H9 (cell line): ENCODE data around the gene DENND4B. TPM values are rescaled to one million over a fixed set of nuclear protein-coding genes. Genes with fewer than 3 reads are reported as not detected.

Experiments used
- DNase-seq: peaks from one replicate; pipeline ENCODE4 v3.0.0-alpha.2; 2017
- H2AFZ ChIP-seq: one replicate; pipeline ENCODE4 v1.6.1; 2013; ENCODE audit warnings: mild to moderate bottlenecking, low read length, control low read depth, moderate library complexity
- H2AK5ac ChIP-seq: 2 replicates; pipeline ENCODE4 v1.6.1; 2013; ENCODE audit warnings: low read length, control low read depth, mixed read lengths; ENCODE audit not compliant: insufficient read length
- H2BK120ac ChIP-seq: one replicate; pipeline ENCODE4 v1.6.1; 2013; ENCODE audit warnings: low read depth, mild to moderate bottlenecking, low read length, control low read depth, inconsistent platforms; ENCODE audit not compliant: poor library complexity, severe bottlenecking
- H2BK12ac ChIP-seq: 2 replicates; pipeline ENCODE4 v1.6.1; 2013; ENCODE audit warnings: low read length, control low read depth, mixed read lengths, low read depth; ENCODE audit not compliant: insufficient read length
- H2BK15ac ChIP-seq: 2 replicates; pipeline ENCODE4 v1.6.1; 2013; ENCODE audit warnings: low read depth, low read length, control low read depth
- H2BK20ac ChIP-seq: one replicate; pipeline ENCODE4 v1.6.1; 2013; ENCODE audit warnings: low read depth, mild to moderate bottlenecking, low read length, control low read depth, inconsistent platforms; ENCODE audit not compliant: poor library complexity, severe bottlenecking
- H2BK5ac ChIP-seq: 2 replicates; pipeline ENCODE4 v1.6.1; 2013; ENCODE audit warnings: low read length, control low read depth, mixed read lengths; ENCODE audit not compliant: insufficient read length
- H3K14ac ChIP-seq: 2 replicates; pipeline ENCODE4 v1.6.1; 2013; ENCODE audit warnings: low read length, control low read depth; ENCODE audit not compliant: insufficient read depth
- H3K18ac ChIP-seq: 2 replicates; pipeline ENCODE4 v1.6.1; 2013; ENCODE audit warnings: low read depth, mild to moderate bottlenecking, mixed read lengths, low read length, control low read depth; ENCODE audit not compliant: insufficient read length
- H3K23ac ChIP-seq: 2 replicates; pipeline ENCODE4 v1.6.1; 2013; ENCODE audit warnings: low read length, control low read depth, mixed read lengths, low read depth; ENCODE audit not compliant: insufficient read length
- H3K23me2 ChIP-seq: 2 replicates; pipeline ENCODE4 v1.6.1; 2013; ENCODE audit warnings: low read depth, mild to moderate bottlenecking, mixed read lengths, low read length, control low read depth; ENCODE audit not compliant: insufficient read length, poor library complexity, severe bottlenecking
- H3K27ac ChIP-seq: 2 replicates; pipeline ENCODE4 v1.5.1; 2013; ENCODE audit warnings: low read length, control low read depth, mixed read lengths, low read depth; ENCODE audit not compliant: insufficient read length
- H3K27me3 ChIP-seq: 2 replicates; pipeline ENCODE4 v1.6.1; 2013; ENCODE audit warnings: low read length, control low read depth, inconsistent platforms; ENCODE audit not compliant: insufficient read depth
- H3K4ac ChIP-seq: 2 replicates; pipeline ENCODE4 v1.6.1; 2013; ENCODE audit warnings: low read depth, mild to moderate bottlenecking, control low read depth, inconsistent platforms, low read length, moderate library complexity
- H3K4me1 ChIP-seq: 2 replicates; pipeline ENCODE4 v1.6.1; 2013; ENCODE audit warnings: low read length, control low read depth, inconsistent platforms; ENCODE audit not compliant: insufficient read depth
- H3K4me2 ChIP-seq: 2 replicates; pipeline ENCODE4 v1.6.1; 2013; ENCODE audit warnings: low read length, control low read depth, mixed read lengths; ENCODE audit not compliant: insufficient read length, insufficient read depth
- H3K56ac ChIP-seq: 2 replicates; pipeline ENCODE4 v1.6.1; 2013; ENCODE audit warnings: low read depth, mild to moderate bottlenecking, mixed read lengths, low read length, control low read depth; ENCODE audit not compliant: insufficient read length
- H3K79me1 ChIP-seq: 2 replicates; pipeline ENCODE4 v1.6.1; 2013; ENCODE audit warnings: low read depth, mild to moderate bottlenecking, moderate library complexity, low read length, control low read depth, inconsistent platforms; ENCODE audit not compliant: insufficient read depth, poor library complexity, severe bottlenecking
- H3K79me2 ChIP-seq: 2 replicates; pipeline ENCODE4 v1.6.1; 2013; ENCODE audit warnings: low read length, control low read depth, inconsistent platforms; ENCODE audit not compliant: insufficient read depth
- H3K9ac ChIP-seq: 2 replicates; pipeline ENCODE4 v1.6.1; 2013; ENCODE audit warnings: low read length, control low read depth, mixed read lengths; ENCODE audit not compliant: insufficient read length; ENCODE audit errors: extremely low read depth
- H3K9me3 ChIP-seq: one replicate; pipeline ENCODE4 v1.6.1; 2013; ENCODE audit warnings: low read depth, low read length, inconsistent platforms; ENCODE audit not compliant: control insufficient read depth
- H3T11ph ChIP-seq: one replicate; pipeline ENCODE4 v1.6.1; 2013; ENCODE audit warnings: mild to moderate bottlenecking, low read length, control low read depth, inconsistent platforms
- H4K20me1 ChIP-seq: one replicate; pipeline ENCODE4 v1.6.1; 2013; ENCODE audit not compliant: control insufficient read depth, insufficient read length, insufficient read depth
- H4K5ac ChIP-seq: 2 replicates; pipeline ENCODE4 v1.6.1; 2013; ENCODE audit warnings: low read depth, mild to moderate bottlenecking, mixed read lengths, low read length, control low read depth; ENCODE audit not compliant: insufficient read length
- H4K8ac ChIP-seq: replicated peaks from 2 replicates; pipeline ENCODE4 v1.6.1; 2013; ENCODE audit warnings: low read length, control low read depth, mixed read lengths, low read depth; ENCODE audit not compliant: insufficient read length
- H4K91ac ChIP-seq: 2 replicates; pipeline ENCODE4 v1.6.1; 2013; ENCODE audit warnings: low read depth, mild to moderate bottlenecking, moderate library complexity, mixed read lengths, low read length, control low read depth; ENCODE audit not compliant: insufficient read length
- H3K27ac Mint-ChIP-seq, 3 experiments: 2 replicates in 2 of 3; 3 replicates in 1 of 3; pipeline ENCODE4 v1.8.0; 2020 to 2021; ENCODE audit warnings: mixed read lengths in 3 of 3, mild to moderate bottlenecking in 1 of 3, moderate library complexity in 1 of 3
- H3K27me3 Mint-ChIP-seq: 2 replicates; pipeline ENCODE4 v1.8.0; 2021; ENCODE audit warnings: low read depth, mild to moderate bottlenecking, moderate library complexity, mixed read lengths
- H3K36me3 Mint-ChIP-seq, 3 experiments: 2 replicates in 2 of 3; 3 replicates in 1 of 3; pipeline ENCODE4 v1.8.0; 2020 to 2021; ENCODE audit warnings: low read depth in 3 of 3, mixed read lengths in 3 of 3; ENCODE audit not compliant: insufficient read depth in 1 of 3
- H3K4me1 Mint-ChIP-seq, 2 experiments: 2 replicates each; pipeline ENCODE4 v1.8.0; 2020; ENCODE audit warnings: mixed read lengths in 2 of 2
- H3K4me3 Mint-ChIP-seq, 2 experiments: 2 replicates in 1 of 2; 3 replicates in 1 of 2; pipeline ENCODE4 v1.8.0; 2020 to 2021; ENCODE audit warnings: mild to moderate bottlenecking in 2 of 2, mixed read lengths in 2 of 2, moderate library complexity in 1 of 2
- H3K9me3 Mint-ChIP-seq, 2 experiments: 2 replicates in 1 of 2; 3 replicates in 1 of 2; pipeline ENCODE4 v1.8.0; 2020; ENCODE audit warnings: mild to moderate bottlenecking in 2 of 2, mixed read lengths in 2 of 2, moderate library complexity in 1 of 2
- CTCF ChIP-seq: fragments of 200-600 bp; sonication (generic); conservative IDR thresholded peaks from 3 replicates; pipeline ENCODE4 v1.8.0; 2021; ENCODE audit warnings: antibody characterized with exemption, mild to moderate bottlenecking
- WGBS: extraction: QIAGEN DNeasy Blood & Tissue Kit; methylation state at CpG from one replicate; pipeline ENCODE4 v1.1.7; 2013; ENCODE audit warnings: missing lambda C conversion rate, low lambda C conversion rate, mixed read lengths; ENCODE audit not compliant: insufficient read length; ENCODE audit errors: extremely low coverage; 5-methylcytosine and 5-hydroxymethylcytosine counted together
- total RNA-seq: library from RNA; stranded (reverse); gene quantifications from 2 replicates; pipeline ENCODE4 v1.2.1, GENCODE V29; 2021

The DENND4B gene
- total RNA-seq, 1 experiment from 2014 or later: 84.6 TPM

- no peaks in the 10 kb centered on the region for H3K27me3 ChIP-seq
- no peak overlapping the region for H4K8ac ChIP-seq
- H3K79me2 ChIP-seq: peaks cover 21% of the 10 kb centered on the region; the same call in 1 of the 2 replicates
- no peak overlapping the region for H2AK5ac ChIP-seq
- no peak overlapping the region for H2AFZ ChIP-seq
- no CpG with 5 or more reads among the region's 16 CpGs for WGBS
- Mint-ChIP-seq H3K27ac (peak overlapping the region; percentile 92 to 99 (median 97)), H3K36me3 (peaks cover 33 to 40% (median 36%) of the 10 kb centered on the region in 3 experiments), H3K4me3 (peak overlapping the region; percentile 89 to 94), H3K27me3 (no peaks in the 10 kb centered on the region), H3K4me1 (peaks cover 45 to 61% of the 10 kb centered on the region in 2 experiments), H3K9me3 (peaks cover 0 to 4% of the 10 kb centered on the region in 2 experiments; a peak in 2 of 5 replicates)
- no peak for DNase-seq
- peaks cover 10% of the 10 kb centered on the region for H3K79me1 ChIP-seq
- no peak overlapping the region for H2BK12ac ChIP-seq
- H4K91ac ChIP-seq: no peak overlapping the region
- peak overlapping the region; percentile 96 for H3K4me2 ChIP-seq
- H2BK20ac ChIP-seq: no peak overlapping the region
- TF ChIP-seq CTCF: no peak
- H3K4me1 ChIP-seq: no peaks in the 10 kb centered on the region
- H3T11ph ChIP-seq: no peak overlapping the region
- peaks cover 29% of the 10 kb centered on the region for H3K23me2 ChIP-seq
- peak overlapping the region; percentile 96 for H3K9ac ChIP-seq
- H2BK5ac ChIP-seq: no peak overlapping the region
- no peak overlapping the region for H3K23ac ChIP-seq
- peak overlapping the region; percentile 42 for H3K18ac ChIP-seq
- H2BK15ac ChIP-seq: no peak overlapping the region
- H4K20me1 ChIP-seq: no peaks in the 10 kb centered on the region
- no peaks in the 10 kb centered on the region for H3K9me3 ChIP-seq
- H3K4ac ChIP-seq: no peak overlapping the region
- no peak overlapping the region for H4K5ac ChIP-seq
- no peak overlapping the region for H3K14ac ChIP-seq
- H3K27ac ChIP-seq: no peak overlapping the region
- H2BK120ac ChIP-seq: no peak overlapping the region
- H3K56ac ChIP-seq: no peak overlapping the region
Measured at GRCh38 chr1:153962088-153963029, 15.8 kb upstream of the DENND4B start.
